Measurements from ENCODE around the gene MRPL2.

DNA sequence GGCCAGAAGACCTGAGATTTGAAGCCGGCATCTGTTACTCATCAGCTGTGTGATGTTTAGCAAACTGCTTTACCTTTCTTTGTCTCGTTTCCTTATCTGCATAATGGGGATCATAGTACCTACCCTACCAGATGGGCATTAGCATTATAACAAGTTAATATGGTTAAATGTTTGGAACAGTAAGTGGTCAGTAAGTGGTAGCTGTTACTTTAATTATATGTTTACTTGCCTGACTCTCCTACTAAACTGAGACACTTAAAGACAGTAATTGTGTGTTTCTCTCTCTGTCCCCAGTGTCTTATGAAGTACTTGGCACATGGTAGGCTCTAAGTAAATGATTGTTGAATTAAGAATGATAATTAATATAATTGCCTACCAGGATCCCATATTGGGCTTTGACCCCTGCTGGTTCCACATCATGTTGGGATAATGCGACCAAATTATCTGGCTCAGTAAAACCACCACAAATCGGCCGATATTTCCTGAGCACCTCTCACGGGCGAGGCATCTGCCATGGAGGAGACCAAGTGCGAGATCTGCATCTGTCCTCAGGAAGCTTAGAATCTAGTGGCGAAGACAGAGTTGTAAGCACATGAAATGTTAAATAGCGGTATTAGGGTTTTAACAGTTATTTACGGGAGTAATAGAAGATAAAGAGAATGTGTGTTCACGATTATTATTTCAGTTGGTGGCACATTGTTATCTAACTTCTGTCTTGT lies 48.3 kb upstream of the MRPL2 start:
- TF ChIP-seq, protein P1, sequence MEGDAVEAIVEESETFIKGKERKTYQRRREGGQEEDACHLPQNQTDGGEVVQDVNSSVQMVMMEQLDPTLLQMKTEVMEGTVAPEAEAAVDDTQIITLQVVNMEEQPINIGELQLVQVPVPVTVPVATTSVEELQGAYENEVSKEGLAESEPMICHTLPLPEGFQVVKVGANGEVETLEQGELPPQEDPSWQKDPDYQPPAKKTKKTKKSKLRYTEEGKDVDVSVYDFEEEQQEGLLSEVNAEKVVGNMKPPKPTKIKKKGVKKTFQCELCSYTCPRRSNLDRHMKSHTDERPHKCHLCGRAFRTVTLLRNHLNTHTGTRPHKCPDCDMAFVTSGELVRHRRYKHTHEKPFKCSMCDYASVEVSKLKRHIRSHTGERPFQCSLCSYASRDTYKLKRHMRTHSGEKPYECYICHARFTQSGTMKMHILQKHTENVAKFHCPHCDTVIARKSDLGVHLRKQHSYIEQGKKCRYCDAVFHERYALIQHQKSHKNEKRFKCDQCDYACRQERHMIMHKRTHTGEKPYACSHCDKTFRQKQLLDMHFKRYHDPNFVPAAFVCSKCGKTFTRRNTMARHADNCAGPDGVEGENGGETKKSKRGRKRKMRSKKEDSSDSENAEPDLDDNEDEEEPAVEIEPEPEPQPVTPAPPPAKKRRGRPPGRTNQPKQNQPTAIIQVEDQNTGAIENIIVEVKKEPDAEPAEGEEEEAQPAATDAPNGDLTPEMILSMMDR (IDR thresholded peaks at IDR 0.05) = no peak
- no peak for TF ChIP-seq ZFX (IDR thresholded peaks at IDR 0.05; ENCODE audit: borderline replicate concordance)

Measured in 22Rv1 (cell line).